ENCODE results near the gene CHST11. TPM values are rescaled to one million over a fixed set of nuclear protein-coding genes. Genes with fewer than 3 reads are reported as not detected.

CHST11 gene
- total RNA-seq, 2 donors from 2014 or later, result 7.8 to 11.9 TPM

DNA sequence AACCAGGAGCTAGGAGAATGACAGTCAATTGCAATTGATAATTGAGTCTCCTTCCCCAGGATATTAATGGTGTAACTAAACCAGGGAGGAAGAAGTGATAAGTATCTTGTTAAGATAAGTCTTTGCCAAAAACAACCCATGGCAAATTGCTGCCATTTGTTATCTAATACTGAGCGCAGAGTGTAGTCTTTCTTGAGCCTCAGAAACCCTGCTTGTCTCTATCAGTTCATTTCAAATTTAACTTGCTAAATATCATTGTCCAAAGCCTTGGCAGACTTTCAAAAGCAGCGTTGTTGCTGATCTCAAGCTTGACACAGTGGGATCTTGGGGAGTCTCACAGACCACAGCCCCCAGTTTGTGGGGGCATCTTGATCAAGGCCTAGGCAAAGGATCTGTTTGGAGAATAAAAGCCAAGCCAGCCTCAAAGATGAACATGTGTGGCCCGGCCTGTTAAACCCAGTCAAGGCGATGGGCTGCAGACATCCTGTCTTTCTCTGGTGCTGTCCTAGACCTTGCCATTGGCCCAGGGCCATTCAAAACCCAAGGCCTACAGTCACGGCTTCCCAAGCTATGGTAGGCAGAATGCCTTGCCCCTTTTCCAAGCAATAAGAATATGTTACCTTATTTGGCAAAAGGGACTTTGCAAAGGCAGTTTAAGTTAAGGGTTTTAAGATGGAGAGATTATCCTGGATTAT, 164.2 kb downstream of the CHST11 start:
- H3K27me3 ChIP-seq, result no peaks in the 10 kb centered on the region
- peaks cover 0 to 26% of the 10 kb centered on the region in 2 donors for H3K4me1 ChIP-seq
- H3K4me3 ChIP-seq, result no peak overlapping the region
- TF ChIP-seq, protein P1, sequence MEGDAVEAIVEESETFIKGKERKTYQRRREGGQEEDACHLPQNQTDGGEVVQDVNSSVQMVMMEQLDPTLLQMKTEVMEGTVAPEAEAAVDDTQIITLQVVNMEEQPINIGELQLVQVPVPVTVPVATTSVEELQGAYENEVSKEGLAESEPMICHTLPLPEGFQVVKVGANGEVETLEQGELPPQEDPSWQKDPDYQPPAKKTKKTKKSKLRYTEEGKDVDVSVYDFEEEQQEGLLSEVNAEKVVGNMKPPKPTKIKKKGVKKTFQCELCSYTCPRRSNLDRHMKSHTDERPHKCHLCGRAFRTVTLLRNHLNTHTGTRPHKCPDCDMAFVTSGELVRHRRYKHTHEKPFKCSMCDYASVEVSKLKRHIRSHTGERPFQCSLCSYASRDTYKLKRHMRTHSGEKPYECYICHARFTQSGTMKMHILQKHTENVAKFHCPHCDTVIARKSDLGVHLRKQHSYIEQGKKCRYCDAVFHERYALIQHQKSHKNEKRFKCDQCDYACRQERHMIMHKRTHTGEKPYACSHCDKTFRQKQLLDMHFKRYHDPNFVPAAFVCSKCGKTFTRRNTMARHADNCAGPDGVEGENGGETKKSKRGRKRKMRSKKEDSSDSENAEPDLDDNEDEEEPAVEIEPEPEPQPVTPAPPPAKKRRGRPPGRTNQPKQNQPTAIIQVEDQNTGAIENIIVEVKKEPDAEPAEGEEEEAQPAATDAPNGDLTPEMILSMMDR (IDR thresholded peaks at IDR 0.05), result no peak
- H3K36me3 ChIP-seq, result no peaks in the 10 kb centered on the region
- H3K27ac ChIP-seq, result peak overlapping the region in 1 of 2 donors; percentile 9
- no peaks in the 10 kb centered on the region for H3K9me3 ChIP-seq
- DNase-seq (ENCODE audit: low spot score), result no peak

DNA sequence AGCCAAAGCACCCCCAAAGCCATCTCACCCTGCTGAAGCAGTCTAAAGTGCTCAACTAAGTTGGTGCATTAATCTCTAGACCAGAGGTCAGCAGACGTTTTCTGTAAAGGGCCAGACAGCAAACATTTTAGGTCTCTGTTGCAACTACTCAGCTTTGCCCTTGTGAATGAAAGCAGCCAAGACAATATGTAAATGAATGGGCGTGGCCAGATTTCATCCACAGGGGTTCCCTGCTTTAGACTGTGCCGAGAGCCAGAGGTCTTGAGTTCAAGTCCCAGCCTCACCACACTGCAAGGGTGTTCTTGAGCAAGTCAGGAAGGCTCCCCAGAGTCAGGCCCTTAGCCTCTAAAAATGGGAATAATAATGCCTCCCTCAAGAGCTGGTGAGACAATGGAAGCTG, 166.2 kb downstream of the CHST11 start:
- Histone ChIP-seq H3K36me3 (no peaks in the 10 kb centered on the region), H3K4me3 (no peak overlapping the region), H3K27me3 (no peaks in the 10 kb centered on the region), H3K4me1 (peaks cover 0 to 38% of the 10 kb centered on the region in 2 donors), H3K9me3 (no peaks in the 10 kb centered on the region), H3K27ac (no peak overlapping the region)
- no peak for DNase-seq (ENCODE audit: low spot score)
- TF ChIP-seq, protein P1 (IDR thresholded peaks at IDR 0.05), result no peak

DNA sequence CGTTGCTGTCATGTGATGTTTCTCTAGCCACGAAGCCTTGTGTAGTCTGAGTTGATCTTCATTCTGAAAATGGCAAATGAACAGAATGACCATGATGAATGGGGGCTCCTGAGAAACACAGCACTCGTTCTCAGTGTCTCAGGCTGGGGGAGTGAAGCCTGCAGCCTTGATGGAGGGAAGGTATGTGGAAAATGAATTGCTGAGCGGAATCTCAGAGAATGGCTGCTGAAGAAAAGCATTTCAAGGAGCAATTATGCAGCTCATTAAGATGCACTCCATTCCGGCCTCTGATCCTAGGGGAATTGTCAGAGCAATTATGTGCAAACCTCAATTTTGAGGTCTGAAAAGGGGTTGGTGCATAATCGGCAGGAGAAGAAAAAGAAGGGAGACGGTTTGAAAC, 167.1 kb downstream of the CHST11 start:
- no peaks in the 10 kb centered on the region for H3K36me3 ChIP-seq
- peaks cover 0 to 41% of the 10 kb centered on the region in 2 donors for H3K4me1 ChIP-seq
- H3K27ac ChIP-seq, result no peak overlapping the region
- H3K9me3 ChIP-seq, result no peaks in the 10 kb centered on the region
- TF ChIP-seq, protein P1 (IDR thresholded peaks at IDR 0.05), result no peak
- no peaks in the 10 kb centered on the region for H3K27me3 ChIP-seq
- no peak overlapping the region for H3K4me3 ChIP-seq
- no peak for DNase-seq (ENCODE audit: low spot score)

DNA sequence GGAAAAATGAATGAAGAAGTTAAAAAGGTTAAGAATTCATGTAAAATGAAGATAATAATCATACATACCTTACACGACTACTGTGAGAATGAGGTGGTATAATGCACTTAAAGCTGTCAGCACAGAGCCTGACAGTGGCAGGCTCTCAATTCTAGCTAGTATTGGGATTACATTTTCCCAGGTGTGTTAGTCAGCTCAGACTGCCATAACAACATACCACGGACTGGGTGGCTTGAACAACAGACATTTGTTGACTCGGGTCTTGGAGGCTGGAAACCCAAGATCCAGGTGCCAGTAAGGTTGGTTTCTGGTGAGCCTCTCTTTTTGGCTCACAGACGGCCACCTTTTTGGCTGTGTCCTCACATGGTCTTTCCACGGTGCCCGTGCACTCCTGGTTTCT, 167.8 kb downstream of the CHST11 start:
- DNase-seq (ENCODE audit: low spot score), result no peak
- H3K9me3 ChIP-seq, result no peaks in the 10 kb centered on the region
- no peak overlapping the region for H3K4me3 ChIP-seq
- no peaks in the 10 kb centered on the region for H3K36me3 ChIP-seq
- TF ChIP-seq, protein P1 (IDR thresholded peaks at IDR 0.05), result no peak
- no peak overlapping the region for H3K27ac ChIP-seq
- H3K27me3 ChIP-seq, result no peaks in the 10 kb centered on the region
- peaks cover 0 to 35% of the 10 kb centered on the region in 2 donors for H3K4me1 ChIP-seq

DNA sequence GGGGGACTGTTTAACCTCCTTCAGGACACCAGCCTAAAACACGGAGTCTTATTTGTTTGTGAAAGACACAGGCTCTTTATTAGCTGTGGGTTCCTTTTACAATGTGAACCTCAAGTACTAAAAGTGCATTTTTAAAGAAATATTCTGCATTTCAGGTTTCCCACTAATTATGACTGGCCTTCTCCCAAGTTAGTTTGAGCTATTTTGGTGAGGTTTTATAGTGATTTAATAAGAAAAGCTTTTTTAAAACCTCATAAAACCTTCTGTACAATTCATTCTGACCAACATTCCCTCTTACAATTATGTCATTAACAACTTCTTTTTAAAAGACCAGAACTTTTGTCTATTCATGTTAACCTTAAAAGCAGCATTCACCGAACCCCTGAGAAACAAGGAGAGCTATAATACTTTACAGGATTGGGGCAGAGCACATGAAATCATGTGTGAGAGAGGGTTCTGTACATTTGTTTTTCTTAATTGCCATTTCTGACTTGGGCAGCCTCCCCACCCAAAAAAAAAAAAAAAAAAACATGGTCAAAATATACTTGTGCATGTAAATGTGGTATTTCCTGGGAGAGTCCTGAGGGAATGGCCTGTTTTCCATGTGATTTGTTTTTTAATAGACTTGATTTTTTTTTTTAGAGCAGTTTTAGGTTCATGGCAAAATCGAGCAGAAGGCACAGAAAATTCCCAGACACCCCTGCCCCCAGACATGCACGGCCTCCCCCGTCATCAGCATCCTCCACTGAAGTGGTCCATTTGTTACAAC, 169.5 kb downstream of the CHST11 start:
- no peaks in the 10 kb centered on the region for H3K27me3 ChIP-seq
- H3K9me3 ChIP-seq, result no peaks in the 10 kb centered on the region
- H3K4me3 ChIP-seq, result no peak overlapping the region
- DNase-seq (ENCODE audit: low spot score), result no peak
- TF ChIP-seq, protein P1 (IDR thresholded peaks at IDR 0.05), result no peak
- peaks cover 0 to 20% of the 10 kb centered on the region in 2 donors for H3K4me1 ChIP-seq
- no peaks in the 10 kb centered on the region for H3K36me3 ChIP-seq
- H3K27ac ChIP-seq, result no peak overlapping the region

Measured in right atrium auricular region (tissue), 2 donors.